GM19372 (cell line): ENCODE results near the gene PLEKHH3.

Experiments
- ATAC-seq: cut with Tn5 transposase; IDR thresholded peaks from one replicate; pipeline ENCODE4 v1.9.1; 2021; ENCODE audit warnings: mild to moderate bottlenecking, low read depth, moderate library complexity; ENCODE audit not compliant: unreplicated experiment

Gene PLEKHH3

GRCh38 chr17:42687707-42688320, 11.0 kb upstream of the PLEKHH3 start:
- ATAC-seq: no peak

GRCh38 chr17:42686520-42687128, 9.8 kb upstream of the PLEKHH3 start:
- ATAC-seq: no peak

GRCh38 chr17:42685831-42686230, 9.0 kb upstream of the PLEKHH3 start:
- ATAC-seq: no peak

GRCh38 chr17:42684929-42685556, 8.2 kb upstream of the PLEKHH3 start:
- ATAC-seq: no peak

GRCh38 chr17:42683407-42684034, 6.7 kb upstream of the PLEKHH3 start:
- no peak for ATAC-seq

GRCh38 chr17:42682722-42683403, 6.1 kb upstream of the PLEKHH3 start:
- ATAC-seq: no peak

GRCh38 chr17:42681976-42682721, 5.4 kb upstream of the PLEKHH3 start, which contains the start of gene CNTNAP1:
TSS of gene CNTNAP1 (plus strand) at chr17:42682531. CDS start at chr17:42682830, 299 bp downstream.
- no peak for ATAC-seq

- ATAC-seq: no peak
Observed at GRCh38 chr17:42680331-42680808, 3.6 kb upstream of the PLEKHH3 start.

- ATAC-seq: no peak
Observed at GRCh38 chr17:42679492-42680330, 2.9 kb upstream of the PLEKHH3 start.

GRCh38 chr17:42678951-42679491, 2.2 kb upstream of the PLEKHH3 start:
- no peak for ATAC-seq

- ATAC-seq: no peak
Observed at GRCh38 chr17:42677921-42678781, 1.4 kb upstream of the PLEKHH3 start.

GRCh38 chr17:42677012-42677857, 441 bp upstream of the PLEKHH3 start:
- peak; percentile 70 for ATAC-seq

GRCh38 chr17:42675965-42676423, 800 bp downstream of the PLEKHH3 start:
- no peak for ATAC-seq

- ATAC-seq: no peak
Observed at GRCh38 chr17:42675348-42675964, 1.3 kb downstream of the PLEKHH3 start.

- no peak for ATAC-seq
Observed at GRCh38 chr17:42674755-42675347, 1.9 kb downstream of the PLEKHH3 start.
